ENCODE data around the gene NHS.

DNA sequence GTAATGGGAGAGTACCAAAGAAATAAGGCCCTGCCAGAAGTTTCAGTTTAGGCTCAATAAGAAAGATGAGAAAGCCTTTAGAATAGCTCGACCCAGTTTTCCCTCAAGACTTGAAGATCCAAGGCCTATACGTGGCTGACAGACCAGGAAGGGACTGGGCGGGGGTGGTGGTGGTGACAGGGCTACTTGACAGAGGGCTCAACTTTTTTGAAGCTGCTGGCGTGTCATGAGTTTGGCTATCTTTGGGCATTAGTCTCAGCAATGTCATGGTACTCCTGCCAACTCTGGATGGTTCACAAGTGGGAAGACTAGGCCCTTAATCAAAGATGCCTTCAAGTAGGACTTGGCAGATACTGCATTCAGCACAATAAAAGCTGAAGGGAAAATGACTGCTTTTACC is 262.2 kb downstream of the NHS start:
- TF ChIP-seq, protein P1, sequence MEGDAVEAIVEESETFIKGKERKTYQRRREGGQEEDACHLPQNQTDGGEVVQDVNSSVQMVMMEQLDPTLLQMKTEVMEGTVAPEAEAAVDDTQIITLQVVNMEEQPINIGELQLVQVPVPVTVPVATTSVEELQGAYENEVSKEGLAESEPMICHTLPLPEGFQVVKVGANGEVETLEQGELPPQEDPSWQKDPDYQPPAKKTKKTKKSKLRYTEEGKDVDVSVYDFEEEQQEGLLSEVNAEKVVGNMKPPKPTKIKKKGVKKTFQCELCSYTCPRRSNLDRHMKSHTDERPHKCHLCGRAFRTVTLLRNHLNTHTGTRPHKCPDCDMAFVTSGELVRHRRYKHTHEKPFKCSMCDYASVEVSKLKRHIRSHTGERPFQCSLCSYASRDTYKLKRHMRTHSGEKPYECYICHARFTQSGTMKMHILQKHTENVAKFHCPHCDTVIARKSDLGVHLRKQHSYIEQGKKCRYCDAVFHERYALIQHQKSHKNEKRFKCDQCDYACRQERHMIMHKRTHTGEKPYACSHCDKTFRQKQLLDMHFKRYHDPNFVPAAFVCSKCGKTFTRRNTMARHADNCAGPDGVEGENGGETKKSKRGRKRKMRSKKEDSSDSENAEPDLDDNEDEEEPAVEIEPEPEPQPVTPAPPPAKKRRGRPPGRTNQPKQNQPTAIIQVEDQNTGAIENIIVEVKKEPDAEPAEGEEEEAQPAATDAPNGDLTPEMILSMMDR (IDR thresholded peaks at IDR 0.05), result no peak
- TF ChIP-seq ZFX (IDR thresholded peaks at IDR 0.05; ENCODE audit: borderline replicate concordance), result no peak
